HEK293 (cell line): Measurements from ENCODE around the gene ATP8B4.

Experiments used
- CTCF ChIA-PET: fragments of 350-600 bp; formaldehyde crosslinking; extraction: SDS; loops from one replicate; lab custom pipeline; 2021; ENCODE audit warnings: antibody characterized with exemption; lab: Yijun Ruan, JAX
- POLR2A ChIA-PET: fragments of 300-600 bp; formaldehyde crosslinking; extraction: SDS; loops from one replicate; lab custom pipeline; 2020; ENCODE audit warnings: antibody characterized with exemption, inconsistent platforms; lab: Yijun Ruan, JAX
- H3K27ac ChIP-seq: fragments of 200-500 bp; sonication (Bioruptor generic); 2 replicates; pipeline ENCODE4 v1.5.1; 2014; ENCODE audit warnings: low read depth, low read length, control low read depth, inconsistent platforms; ENCODE audit errors: extremely low read depth
- H3K36me3 ChIP-seq, 2 experiments: fragments of 200-500 bp in 1 of 2; sonication (Bioruptor generic) in 1 of 2; 1 replicate in 1 of 2; 2 replicates in 1 of 2; pipeline ENCODE4 v1.5.1; 2014 to 2017; ENCODE audit warnings: inconsistent platforms in 2 of 2, low read length in 2 of 2; ENCODE audit not compliant: control insufficient read depth in 2 of 2, insufficient read depth in 1 of 2
- H3K4me1 ChIP-seq: fragments of 200-500 bp; sonication (Bioruptor generic); 2 replicates; pipeline ENCODE4 v1.5.1; 2014; ENCODE audit warnings: mild to moderate bottlenecking, low read length, inconsistent platforms; ENCODE audit not compliant: control insufficient read depth, insufficient read depth
- H3K4me3 ChIP-seq: 2 replicates; pipeline ENCODE4 v1.5.1; 2011; ENCODE audit warnings: low read depth, mild to moderate bottlenecking, control low read depth, low read length, moderate library complexity
- H3K9me3 ChIP-seq: fragments of 200-500 bp; sonication (Bioruptor generic); 2 replicates; pipeline ENCODE4 v1.5.1; 2014; ENCODE audit warnings: low read depth, low read length, inconsistent platforms; ENCODE audit not compliant: control insufficient read depth, insufficient read depth
- IKZF3 ChIP-seq: fragments of 450-650 bp; IDR thresholded peaks from 2 replicates; pipeline ENCODE4 v1.5.0; 2018; ENCODE audit warnings: missing biosample characterization, mild to moderate bottlenecking, missing genetic modification characterization, moderate library complexity
- KLF8 ChIP-seq: fragments of 450-650 bp; formaldehyde crosslinking; IDR thresholded peaks from 2 replicates; pipeline ENCODE4 v1.5.1; 2016; ENCODE audit warnings: missing biosample characterization, missing genetic modification characterization
- RBAK ChIP-seq: fragments of 450-650 bp; formaldehyde crosslinking; IDR thresholded peaks from 2 replicates; pipeline ENCODE4 v1.5.1; 2016; ENCODE audit warnings: missing biosample characterization, missing genetic modification characterization
- REPIN1 ChIP-seq: fragments of 450-650 bp; formaldehyde crosslinking; IDR thresholded peaks from 2 replicates; pipeline ENCODE4 v1.5.1; 2017; ENCODE audit warnings: missing biosample characterization, missing genetic modification characterization, low read depth
- TRIM28 ChIP-seq: IDR thresholded peaks from 2 replicates; pipeline ENCODE4 v1.6.1; 2011; ENCODE audit warnings: low read length, control low read depth, borderline replicate concordance
- ZBTB17 ChIP-seq: fragments of 450-650 bp; formaldehyde crosslinking; IDR thresholded peaks from 2 replicates; pipeline ENCODE4 v1.5.1; 2016; ENCODE audit warnings: missing biosample characterization, missing genetic modification characterization
- ZNF138 ChIP-seq: fragments of 450-650 bp; formaldehyde crosslinking; IDR thresholded peaks from 2 replicates; pipeline ENCODE4 v1.5.1; 2016; ENCODE audit warnings: missing biosample characterization, missing genetic modification characterization, borderline replicate concordance
- ZNF24 ChIP-seq: fragments of 450-650 bp; formaldehyde crosslinking; IDR thresholded peaks from 2 replicates; pipeline ENCODE4 v1.5.1; 2016; ENCODE audit warnings: missing biosample characterization, missing genetic modification characterization
- ZNF280C ChIP-seq: fragments of 450-650 bp; formaldehyde crosslinking; IDR thresholded peaks from 2 replicates; pipeline ENCODE4 v1.5.1; 2016; ENCODE audit warnings: missing biosample characterization, missing genetic modification characterization
- ZNF292 ChIP-seq: fragments of 450-650 bp; formaldehyde crosslinking; IDR thresholded peaks from 2 replicates; pipeline ENCODE4 v1.5.1; 2016; ENCODE audit warnings: low read depth, missing biosample characterization, missing genetic modification characterization, borderline replicate concordance
- ZNF311 ChIP-seq: fragments of 450-650 bp; formaldehyde crosslinking; IDR thresholded peaks from 2 replicates; pipeline ENCODE4 v1.5.1; 2017; ENCODE audit warnings: missing biosample characterization, missing genetic modification characterization, borderline replicate concordance
- ZNF510 ChIP-seq: fragments of 450-650 bp; formaldehyde crosslinking; IDR thresholded peaks from 2 replicates; pipeline ENCODE4 v1.5.1; 2018; ENCODE audit warnings: mild to moderate bottlenecking, missing genetic modification characterization, missing biosample characterization; ENCODE audit not compliant: insufficient replicate concordance
- ZNF513 ChIP-seq: fragments of 450-650 bp; IDR thresholded peaks from 2 replicates; pipeline ENCODE4 v1.5.1; 2018; ENCODE audit warnings: missing biosample characterization, missing genetic modification characterization
- ZNF514 ChIP-seq: fragments of 450-650 bp; formaldehyde crosslinking; IDR thresholded peaks from 2 replicates; pipeline ENCODE4 v1.5.1; 2016; ENCODE audit warnings: missing biosample characterization, missing genetic modification characterization
- ZNF596 ChIP-seq: fragments of 450-650 bp; IDR thresholded peaks from 2 replicates; pipeline ENCODE4 v1.5.0; 2018; ENCODE audit warnings: missing biosample characterization, mild to moderate bottlenecking, missing genetic modification characterization, moderate library complexity
- ZNF623 ChIP-seq: fragments of 450-650 bp; formaldehyde crosslinking; IDR thresholded peaks from 2 replicates; pipeline ENCODE4 v1.5.1; 2016; ENCODE audit warnings: missing biosample characterization, missing genetic modification characterization
- ZNF660 ChIP-seq: fragments of 450-650 bp; IDR thresholded peaks from 2 replicates; pipeline ENCODE4 v1.5.1; 2018; ENCODE audit warnings: missing biosample characterization, mild to moderate bottlenecking, missing genetic modification characterization
- ZNF707 ChIP-seq: fragments of 450-650 bp; formaldehyde crosslinking; IDR thresholded peaks from 2 replicates; pipeline ENCODE4 v1.5.1; 2016; ENCODE audit warnings: missing biosample characterization, missing genetic modification characterization
- ZNF768 ChIP-seq: fragments of 450-650 bp; formaldehyde crosslinking; IDR thresholded peaks from 2 replicates; pipeline ENCODE4 v1.5.1; 2018; ENCODE audit warnings: missing biosample characterization, mild to moderate bottlenecking, missing genetic modification characterization
- ZSCAN23 ChIP-seq: fragments of 450-650 bp; formaldehyde crosslinking; IDR thresholded peaks from 2 replicates; pipeline ENCODE4 v1.5.1; 2016; ENCODE audit warnings: missing biosample characterization, missing genetic modification characterization
- TF ChIP-seq, protein P1 (sequence below): fragments of 450-650 bp; formaldehyde crosslinking; IDR thresholded peaks from 2 replicates; pipeline ENCODE4 v1.5.1; 2016; ENCODE audit warnings: missing biosample characterization, missing genetic modification characterization
- TF ChIP-seq, protein P2 (sequence below): fragments of 450-650 bp; formaldehyde crosslinking; optimal IDR thresholded peaks from 2 replicates; pipeline ENCODE3; 2016; ENCODE audit warnings: missing biosample characterization, mild to moderate bottlenecking, missing genetic modification characterization

Gene ATP8B4

DNA sequence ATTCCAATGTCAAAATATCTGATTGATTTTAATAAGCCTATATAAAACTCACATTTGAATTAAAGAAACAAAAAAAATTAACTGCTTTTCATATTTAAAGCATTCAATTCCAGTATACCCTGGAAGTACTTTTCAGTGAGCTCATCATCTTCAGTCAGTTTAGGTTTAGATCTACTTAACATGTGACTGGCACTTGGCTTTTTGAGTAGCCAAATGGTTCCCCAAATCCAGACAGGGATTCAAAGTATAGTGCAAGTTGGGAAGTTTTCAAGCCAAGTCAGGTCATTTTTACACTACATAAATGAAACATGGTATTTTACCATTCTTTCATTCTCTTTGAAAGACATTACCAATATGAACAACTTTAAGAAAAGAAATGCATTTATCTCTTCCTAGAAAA is 57.5 kb downstream of the ATP8B4 start (continued):
- TF ChIP-seq ZNF660 (tag by site-specific recombination) (no peak), ZNF280C (tag by site-specific recombination) (no peak), ZNF596 (no peak), ZNF24 (tag by site-specific recombination) (no peak), ZNF311 (tag by site-specific recombination) (no peak), ZNF707 (tag by site-specific recombination) (no peak), ZNF292 (tag by site-specific recombination) (no peak), ZNF510 (no peak), RBAK (tag by site-specific recombination) (no peak)
- TF ChIP-seq, protein P1, sequence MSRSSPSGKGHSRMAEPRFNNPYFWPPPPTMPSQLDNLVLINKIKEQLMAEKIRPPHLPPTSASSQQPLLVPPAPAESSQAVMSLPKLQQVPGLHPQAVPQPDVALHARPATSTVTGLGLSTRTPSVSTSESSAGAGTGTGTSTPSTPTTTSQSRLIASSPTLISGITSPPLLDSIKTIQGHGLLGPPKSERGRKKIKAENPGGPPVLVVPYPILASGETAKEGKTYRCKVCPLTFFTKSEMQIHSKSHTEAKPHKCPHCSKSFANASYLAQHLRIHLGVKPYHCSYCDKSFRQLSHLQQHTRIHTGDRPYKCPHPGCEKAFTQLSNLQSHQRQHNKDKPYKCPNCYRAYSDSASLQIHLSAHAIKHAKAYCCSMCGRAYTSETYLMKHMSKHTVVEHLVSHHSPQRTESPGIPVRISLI (tag by site-specific recombination), result no peak
- TF ChIP-seq, protein P2, sequence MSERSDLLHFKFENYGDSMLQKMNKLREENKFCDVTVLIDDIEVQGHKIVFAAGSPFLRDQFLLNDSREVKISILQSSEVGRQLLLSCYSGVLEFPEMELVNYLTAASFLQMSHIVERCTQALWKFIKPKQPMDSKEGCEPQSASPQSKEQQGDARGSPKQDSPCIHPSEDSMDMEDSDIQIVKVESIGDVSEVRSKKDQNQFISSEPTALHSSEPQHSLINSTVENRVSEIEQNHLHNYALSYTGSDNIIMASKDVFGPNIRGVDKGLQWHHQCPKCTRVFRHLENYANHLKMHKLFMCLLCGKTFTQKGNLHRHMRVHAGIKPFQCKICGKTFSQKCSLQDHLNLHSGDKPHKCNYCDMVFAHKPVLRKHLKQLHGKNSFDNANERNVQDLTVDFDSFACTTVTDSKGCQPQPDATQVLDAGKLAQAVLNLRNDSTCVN, result no peak

GRCh38 chr15:50059883-50060282 is 59.1 kb downstream of the ATP8B4 start:
- ChIA-PET CTCF (no interaction called here), POLR2A (no interaction called here)
- TF ChIP-seq ZNF24 (tag by site-specific recombination) (no peak), ZNF514 (tag by site-specific recombination) (no peak), ZNF768 (no peak)
- no peaks in the 10 kb centered on the region for H3K4me1 ChIP-seq
- no peak overlapping the region for H3K4me3 ChIP-seq
- H3K9me3 ChIP-seq, result no peaks in the 10 kb centered on the region
- H3K27ac ChIP-seq, result no peak overlapping the region
- H3K36me3 ChIP-seq, result no peaks in the 10 kb centered on the region

- no peaks in the 10 kb centered on the region for H3K36me3 ChIP-seq
- POLR2A ChIA-PET, result no interaction called here
- no peaks in the 10 kb centered on the region for H3K4me1 ChIP-seq
- TF ChIP-seq ZNF138 (tag by site-specific recombination) (no peak), IKZF3 (no peak), KLF8 (tag by site-specific recombination) (no peak), ZNF623 (tag by site-specific recombination) (no peak), TRIM28 (no peak), ZSCAN23 (tag by site-specific recombination) (no peak), REPIN1 (tag by site-specific recombination) (no peak), ZBTB17 (tag by site-specific recombination) (no peak), ZNF513 (tag by site-specific recombination) (no peak)
- H3K4me3 ChIP-seq, result no peak overlapping the region
- no peak overlapping the region for H3K27ac ChIP-seq
- CTCF ChIA-PET, result no interaction called here
- no peaks in the 10 kb centered on the region for H3K9me3 ChIP-seq
These were observed 59.7 kb downstream of the ATP8B4 start for GRCh38 chr15:50059203-50059772.
